Measurements from ENCODE around the gene ALDH1L2. TPM values are rescaled to one million over a fixed set of nuclear protein-coding genes. Genes with fewer than 3 reads are reported as not detected.

Gene ALDH1L2
- total RNA-seq, 1 donor from 2014 or later, result 5.0 TPM

GRCh38 chr12:105047308-105047707 lies 37.0 kb downstream of the ALDH1L2 start:
- Histone ChIP-seq H3K27me3 (no peaks in the 10 kb centered on the region), H3K36me3 (peaks cover 15% of the 10 kb centered on the region), H3K27ac (no peak overlapping the region), H3K4me1 (no peaks in the 10 kb centered on the region), H3K9me3 (no peaks in the 10 kb centered on the region), H3K4me3 (no peak overlapping the region)
- DNase-seq (no peak), ATAC-seq (no peak)
- intact Hi-C loops (cut with DNase I), result no loop called here
- TF ChIP-seq, protein P1, sequence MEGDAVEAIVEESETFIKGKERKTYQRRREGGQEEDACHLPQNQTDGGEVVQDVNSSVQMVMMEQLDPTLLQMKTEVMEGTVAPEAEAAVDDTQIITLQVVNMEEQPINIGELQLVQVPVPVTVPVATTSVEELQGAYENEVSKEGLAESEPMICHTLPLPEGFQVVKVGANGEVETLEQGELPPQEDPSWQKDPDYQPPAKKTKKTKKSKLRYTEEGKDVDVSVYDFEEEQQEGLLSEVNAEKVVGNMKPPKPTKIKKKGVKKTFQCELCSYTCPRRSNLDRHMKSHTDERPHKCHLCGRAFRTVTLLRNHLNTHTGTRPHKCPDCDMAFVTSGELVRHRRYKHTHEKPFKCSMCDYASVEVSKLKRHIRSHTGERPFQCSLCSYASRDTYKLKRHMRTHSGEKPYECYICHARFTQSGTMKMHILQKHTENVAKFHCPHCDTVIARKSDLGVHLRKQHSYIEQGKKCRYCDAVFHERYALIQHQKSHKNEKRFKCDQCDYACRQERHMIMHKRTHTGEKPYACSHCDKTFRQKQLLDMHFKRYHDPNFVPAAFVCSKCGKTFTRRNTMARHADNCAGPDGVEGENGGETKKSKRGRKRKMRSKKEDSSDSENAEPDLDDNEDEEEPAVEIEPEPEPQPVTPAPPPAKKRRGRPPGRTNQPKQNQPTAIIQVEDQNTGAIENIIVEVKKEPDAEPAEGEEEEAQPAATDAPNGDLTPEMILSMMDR (IDR thresholded peaks at IDR 0.05), result no peak

GRCh38 chr12:105041186-105041585 lies 43.1 kb downstream of the ALDH1L2 start:
- H3K4me1 ChIP-seq, result no peaks in the 10 kb centered on the region
- no peak for ATAC-seq
- H3K27ac ChIP-seq, result no peak overlapping the region
- H3K9me3 ChIP-seq, result no peaks in the 10 kb centered on the region
- no peak for DNase-seq
- no peaks in the 10 kb centered on the region for H3K36me3 ChIP-seq
- H3K27me3 ChIP-seq, result no peaks in the 10 kb centered on the region
- intact Hi-C loops (cut with DNase I), result no loop called here
- TF ChIP-seq, protein P1 (IDR thresholded peaks at IDR 0.05), result no peak
- no peak overlapping the region for H3K4me3 ChIP-seq

DNA sequence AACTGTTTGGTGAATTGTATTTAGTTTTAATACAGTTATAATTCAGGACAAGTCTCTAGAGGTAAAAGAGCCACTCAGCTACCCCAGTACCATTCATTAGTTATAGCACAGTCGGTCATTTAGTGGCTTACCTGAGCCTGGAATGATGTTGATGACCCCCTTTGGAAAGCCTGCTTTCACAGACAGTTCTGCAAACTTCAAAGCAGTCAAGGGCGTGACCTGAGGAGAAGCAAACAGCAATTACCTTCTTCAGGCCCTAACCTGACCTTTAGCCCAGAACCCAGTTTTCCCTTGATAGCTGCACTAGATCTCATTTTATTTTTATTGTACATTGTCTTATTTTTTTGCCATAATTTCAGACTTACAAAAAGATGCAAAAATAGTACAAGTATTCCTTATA lies 43.8 kb downstream of the ALDH1L2 start:
- no peaks in the 10 kb centered on the region for H3K9me3 ChIP-seq
- intact Hi-C loops (cut with DNase I), result no loop called here
- H3K36me3 ChIP-seq, result no peaks in the 10 kb centered on the region
- TF ChIP-seq, protein P1 (IDR thresholded peaks at IDR 0.05), result no peak
- H3K27ac ChIP-seq, result no peak overlapping the region
- H3K27me3 ChIP-seq, result no peaks in the 10 kb centered on the region
- no peak overlapping the region for H3K4me3 ChIP-seq
- DNase-seq (no peak), ATAC-seq (no peak)
- H3K4me1 ChIP-seq, result no peaks in the 10 kb centered on the region

GRCh38 chr12:105036937-105037649 lies 47.2 kb downstream of the ALDH1L2 start:
- Histone ChIP-seq H3K36me3 (no peaks in the 10 kb centered on the region), H3K4me1 (no peaks in the 10 kb centered on the region), H3K4me3 (no peak overlapping the region), H3K27me3 (no peaks in the 10 kb centered on the region), H3K27ac (no peak overlapping the region), H3K9me3 (no peaks in the 10 kb centered on the region)
- TF ChIP-seq, protein P1 (IDR thresholded peaks at IDR 0.05), result no peak
- ATAC-seq (no peak), DNase-seq (no peak)
- intact Hi-C loops (cut with DNase I), result no loop called here

GRCh38 chr12:105033851-105034250 lies 50.4 kb downstream of the ALDH1L2 start:
- Histone ChIP-seq H3K9me3 (no peaks in the 10 kb centered on the region), H3K27me3 (no peaks in the 10 kb centered on the region), H3K36me3 (no peaks in the 10 kb centered on the region), H3K4me1 (no peaks in the 10 kb centered on the region), H3K27ac (no peak overlapping the region), H3K4me3 (no peak overlapping the region)
- TF ChIP-seq, protein P1 (IDR thresholded peaks at IDR 0.05), result no peak
- DNase-seq (no peak), ATAC-seq (no peak)
- intact Hi-C loops (cut with DNase I), result no loop called here
